ENCODE results near the gene KHDC4. TPM values are rescaled to one million over a fixed set of nuclear protein-coding genes. Genes with fewer than 3 reads are reported as not detected.
A peak's percentile ranks its signal among the peaks of the same experiment; 100 is the strongest.

KHDC4 gene
- total and polyA plus RNA-seq, 9 of the 15 experiments (the other 6 are each of a cell fraction or from before 2014, with no cell fraction given) = 12.1 to 185 (median 65.6) TPM

DNA sequence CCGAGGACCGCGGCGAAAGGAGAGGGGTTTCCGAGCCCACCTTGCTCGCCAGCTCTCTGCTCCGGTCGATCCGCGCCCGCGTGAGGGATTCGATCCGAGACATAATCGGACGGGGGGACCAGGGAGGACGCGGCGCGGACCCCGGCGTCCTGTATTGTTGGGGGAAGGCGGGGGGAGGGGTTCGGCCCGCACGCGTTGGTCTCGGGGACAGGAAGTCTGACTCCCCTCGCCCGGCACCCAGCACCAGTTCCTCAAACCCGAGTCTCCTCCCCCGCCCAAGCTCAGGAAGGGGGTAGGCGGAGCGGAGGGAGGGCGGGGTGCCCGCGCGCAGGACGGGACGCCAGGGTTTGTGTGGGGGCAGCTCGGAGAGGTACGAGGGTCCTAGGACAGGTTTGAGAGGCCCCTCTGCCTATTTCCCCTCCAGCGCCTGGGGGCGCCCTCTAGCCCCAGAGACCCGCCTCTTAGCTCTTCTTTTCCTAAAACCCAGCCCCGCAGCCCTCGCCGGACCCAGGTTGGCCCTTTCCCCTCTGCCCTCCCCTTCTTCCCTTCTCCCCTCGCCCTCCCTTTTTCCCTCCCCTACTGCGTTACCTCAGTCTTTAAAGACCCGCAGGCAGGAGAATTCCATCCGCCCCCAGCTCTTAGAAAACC is 44.2 kb upstream of the KHDC4 start, which contains the start of gene ARHGEF2 (continued):
- TF ChIP-seq, protein P1, sequence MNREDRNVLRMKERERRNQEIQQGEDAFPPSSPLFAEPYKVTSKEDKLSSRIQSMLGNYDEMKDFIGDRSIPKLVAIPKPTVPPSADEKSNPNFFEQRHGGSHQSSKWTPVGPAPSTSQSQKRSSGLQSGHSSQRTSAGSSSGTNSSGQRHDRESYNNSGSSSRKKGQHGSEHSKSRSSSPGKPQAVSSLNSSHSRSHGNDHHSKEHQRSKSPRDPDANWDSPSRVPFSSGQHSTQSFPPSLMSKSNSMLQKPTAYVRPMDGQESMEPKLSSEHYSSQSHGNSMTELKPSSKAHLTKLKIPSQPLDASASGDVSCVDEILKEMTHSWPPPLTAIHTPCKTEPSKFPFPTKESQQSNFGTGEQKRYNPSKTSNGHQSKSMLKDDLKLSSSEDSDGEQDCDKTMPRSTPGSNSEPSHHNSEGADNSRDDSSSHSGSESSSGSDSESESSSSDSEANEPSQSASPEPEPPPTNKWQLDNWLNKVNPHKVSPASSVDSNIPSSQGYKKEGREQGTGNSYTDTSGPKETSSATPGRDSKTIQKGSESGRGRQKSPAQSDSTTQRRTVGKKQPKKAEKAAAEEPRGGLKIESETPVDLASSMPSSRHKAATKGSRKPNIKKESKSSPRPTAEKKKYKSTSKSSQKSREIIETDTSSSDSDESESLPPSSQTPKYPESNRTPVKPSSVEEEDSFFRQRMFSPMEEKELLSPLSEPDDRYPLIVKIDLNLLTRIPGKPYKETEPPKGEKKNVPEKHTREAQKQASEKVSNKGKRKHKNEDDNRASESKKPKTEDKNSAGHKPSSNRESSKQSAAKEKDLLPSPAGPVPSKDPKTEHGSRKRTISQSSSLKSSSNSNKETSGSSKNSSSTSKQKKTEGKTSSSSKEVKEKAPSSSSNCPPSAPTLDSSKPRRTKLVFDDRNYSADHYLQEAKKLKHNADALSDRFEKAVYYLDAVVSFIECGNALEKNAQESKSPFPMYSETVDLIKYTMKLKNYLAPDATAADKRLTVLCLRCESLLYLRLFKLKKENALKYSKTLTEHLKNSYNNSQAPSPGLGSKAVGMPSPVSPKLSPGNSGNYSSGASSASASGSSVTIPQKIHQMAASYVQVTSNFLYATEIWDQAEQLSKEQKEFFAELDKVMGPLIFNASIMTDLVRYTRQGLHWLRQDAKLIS (CRISPR knock-in tag; IDR thresholded peaks at IDR 0.05) = peak; percentile 83
- TF ChIP-seq KDM5B (IDR thresholded peaks at IDR 0.05; ENCODE audit: insufficient replicate concordance, low read depth, low read length) (no peak), ZBTB40 (IDR thresholded peaks at IDR 0.05) (peak; percentile 5; the same call in 1 of the 2 replicates), ZBTB40 (CRISPR knock-in tag; IDR thresholded peaks at IDR 0.05) (no peak), RREB1 (CRISPR knock-in tag; IDR thresholded peaks at IDR 0.05) (no peak), BHLHE40 (IDR thresholded peaks at IDR 0.05; ENCODE audit: low read length) (peak; percentile 80), TFAM (CRISPR knock-in tag; conservative IDR thresholded peaks at IDR 0.05) (no peak), ARHGAP35 (IDR thresholded peaks at IDR 0.05; ENCODE audit: partially characterized antibody) (no peak)

Data from K562 (cell line).